ENCODE data around the gene RESP18.
"Not testable (repeated sequence)": the region's sequence is repeated elsewhere in the genome, so short reads cannot be mapped to it uniquely, and the experiment has no call there.

The RESP18 gene

DNA sequence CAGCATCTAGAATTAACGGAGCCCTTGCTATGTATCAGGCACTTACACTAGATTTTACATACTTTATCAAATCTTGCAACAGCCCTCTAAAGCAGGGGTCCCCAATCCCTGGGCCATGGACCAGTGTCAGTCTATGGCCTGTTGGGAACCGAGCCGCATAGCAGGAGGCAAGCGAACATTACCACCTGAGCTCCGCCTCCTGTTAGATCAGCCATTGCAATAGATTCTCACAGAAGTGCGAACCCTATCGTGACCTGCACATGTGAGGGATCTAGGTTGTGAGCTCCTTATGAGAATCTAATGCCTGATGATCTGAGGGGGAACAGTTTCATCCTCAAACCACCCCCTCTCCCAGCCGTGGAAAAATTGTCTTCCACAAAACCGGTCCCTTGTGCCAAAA, 39.9 kb downstream of the RESP18 start:
- DNase-seq: no peak

DNA sequence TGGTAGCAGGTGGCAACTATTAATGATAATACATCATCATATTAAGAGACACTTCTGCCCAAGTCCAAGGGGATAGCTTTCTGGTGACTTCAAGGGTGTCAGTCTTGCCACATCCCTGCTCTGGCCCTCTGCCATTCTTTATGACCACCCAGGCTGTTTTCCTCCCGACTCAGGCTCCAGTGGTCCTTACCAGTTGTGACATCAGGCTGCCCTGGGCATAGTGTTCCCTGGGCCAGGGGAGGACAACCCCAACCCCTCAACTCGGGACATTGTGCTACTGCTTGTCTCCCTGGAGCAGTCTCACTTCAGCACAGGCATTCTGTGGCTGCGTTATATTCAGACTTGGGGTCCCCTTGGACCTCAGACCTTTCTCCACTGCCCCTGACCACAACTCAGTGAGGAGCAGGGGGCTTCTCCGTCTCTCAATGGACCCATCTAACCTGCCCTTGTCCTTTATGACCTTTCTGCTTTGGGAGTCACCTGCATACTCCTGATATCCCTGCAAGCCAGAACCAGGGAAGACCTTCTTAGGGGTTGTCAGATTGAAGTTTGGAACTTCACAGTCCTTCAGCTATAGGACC, 40.5 kb downstream of the RESP18 start:
- DNase-seq: no peak

DNA sequence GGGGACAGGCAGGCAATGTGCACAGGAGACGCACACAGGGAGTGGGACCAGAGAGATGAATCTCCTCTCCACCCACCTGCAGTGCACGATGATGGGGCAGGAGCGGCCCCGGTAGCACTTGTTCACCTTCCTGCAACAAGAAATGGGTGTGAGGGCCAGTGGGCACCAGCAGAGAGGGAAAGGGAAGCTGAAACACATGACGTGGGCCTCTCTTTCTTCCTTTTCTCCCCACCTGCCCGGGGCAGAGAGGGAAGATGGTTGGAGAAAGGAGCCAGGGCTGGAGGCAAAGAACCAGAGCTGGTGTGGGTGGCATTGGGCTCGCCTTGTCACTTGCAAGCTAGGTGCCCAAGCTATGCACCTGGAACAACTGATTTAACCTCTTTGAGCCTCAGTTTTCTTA, 41.1 kb downstream of the RESP18 start:
- no peak for DNase-seq

DNA sequence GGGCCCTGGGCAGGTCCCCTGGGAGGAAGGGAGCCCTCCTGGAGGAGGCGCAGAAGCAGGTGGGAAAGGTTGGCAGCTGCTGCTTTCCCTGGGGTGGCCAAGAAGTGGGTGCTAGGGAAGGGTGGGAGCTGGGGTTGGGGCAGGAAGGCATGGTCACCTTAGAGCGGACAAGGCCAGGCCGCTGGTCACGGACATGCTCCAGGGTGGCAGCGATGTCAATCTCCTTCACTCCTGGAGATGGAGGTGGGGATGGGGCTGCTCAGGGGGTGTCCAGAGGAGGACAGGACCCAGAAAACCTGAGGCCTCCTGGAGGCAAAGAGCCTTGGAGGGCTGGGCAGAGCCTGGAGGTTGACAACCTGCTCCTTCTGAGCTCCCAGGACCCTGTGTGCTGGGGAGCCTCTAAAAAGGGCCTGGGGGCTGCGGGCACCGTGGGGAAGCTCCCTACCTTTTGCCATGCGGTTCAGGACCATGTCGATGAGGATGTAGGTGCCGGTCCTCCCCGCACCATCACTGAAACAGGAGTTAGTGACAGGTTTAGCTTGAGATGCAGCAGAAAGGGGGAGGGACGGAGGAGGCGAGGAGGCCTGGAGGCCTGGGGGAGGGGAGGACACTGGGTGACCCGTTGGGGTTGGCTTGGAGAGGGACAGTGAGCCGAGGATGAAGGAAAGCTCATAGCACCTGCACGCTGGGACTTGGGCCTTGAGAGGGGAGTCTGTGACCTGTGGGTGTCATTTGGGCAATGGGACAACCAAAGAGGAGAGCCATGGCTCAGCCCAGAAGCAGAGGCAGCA, 42.0 kb downstream of the RESP18 start:
- no peak for DNase-seq

DNA sequence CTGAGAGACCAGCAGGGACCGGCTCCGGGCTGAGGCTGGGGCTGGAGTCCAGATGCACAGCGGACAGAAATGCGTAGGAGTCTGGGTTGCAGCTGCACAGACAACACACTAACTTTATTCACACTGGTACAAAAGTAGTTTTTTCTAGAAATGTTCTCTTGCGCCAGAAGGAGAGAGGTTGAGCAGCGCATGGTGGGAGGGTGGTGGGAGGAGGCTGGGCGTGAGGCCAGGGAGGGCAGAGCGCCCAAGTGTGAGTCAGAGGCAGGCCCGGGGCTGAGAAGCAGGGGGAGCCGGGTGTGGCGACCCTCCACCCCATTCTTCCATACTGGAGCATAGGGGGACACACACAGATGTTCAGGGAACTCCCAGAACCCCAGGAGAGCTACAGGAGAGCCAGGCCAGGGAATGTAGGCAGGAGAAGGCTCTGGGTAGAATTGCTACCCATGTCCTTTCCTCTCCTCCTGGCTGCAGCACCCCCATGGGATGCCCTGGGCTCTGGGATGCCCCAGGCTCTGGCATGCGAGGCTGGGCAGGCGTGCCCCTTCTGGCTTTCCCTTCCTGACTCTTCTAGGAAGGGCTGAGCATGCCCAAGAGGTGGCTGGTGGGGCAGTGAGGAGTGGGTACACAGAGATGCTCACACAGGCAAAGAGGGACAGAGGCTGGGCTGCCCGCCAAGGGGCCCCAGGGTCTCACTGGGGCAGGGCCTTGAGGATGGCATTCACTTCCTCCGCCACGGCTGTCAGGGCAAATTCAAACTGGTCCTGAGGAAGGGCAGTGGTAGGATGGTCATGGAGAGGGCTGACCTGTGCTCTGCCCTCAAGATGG, 42.8 kb downstream of the RESP18 start:
- DNase-seq: peak in 53 of 56 donors; percentile 33 to 96 (median 82)

DNA sequence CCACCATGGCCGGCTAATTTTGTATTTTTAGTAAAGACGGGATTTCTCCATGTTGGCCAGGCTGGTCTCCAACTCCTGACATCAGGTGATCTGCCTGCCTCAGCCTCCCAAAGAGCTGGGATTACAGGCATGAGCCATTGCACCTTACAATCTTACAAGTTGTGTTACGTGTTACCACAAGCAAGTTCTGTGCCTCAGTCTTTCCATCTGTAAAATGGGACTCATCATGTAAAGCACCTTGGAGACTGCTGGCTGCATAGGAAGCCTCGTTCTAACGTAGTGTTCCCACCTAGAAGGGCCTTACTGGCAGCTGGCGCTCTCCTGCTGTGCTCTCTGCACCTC, 43.4 kb downstream of the RESP18 start:
- DNase-seq: no peak

DNA sequence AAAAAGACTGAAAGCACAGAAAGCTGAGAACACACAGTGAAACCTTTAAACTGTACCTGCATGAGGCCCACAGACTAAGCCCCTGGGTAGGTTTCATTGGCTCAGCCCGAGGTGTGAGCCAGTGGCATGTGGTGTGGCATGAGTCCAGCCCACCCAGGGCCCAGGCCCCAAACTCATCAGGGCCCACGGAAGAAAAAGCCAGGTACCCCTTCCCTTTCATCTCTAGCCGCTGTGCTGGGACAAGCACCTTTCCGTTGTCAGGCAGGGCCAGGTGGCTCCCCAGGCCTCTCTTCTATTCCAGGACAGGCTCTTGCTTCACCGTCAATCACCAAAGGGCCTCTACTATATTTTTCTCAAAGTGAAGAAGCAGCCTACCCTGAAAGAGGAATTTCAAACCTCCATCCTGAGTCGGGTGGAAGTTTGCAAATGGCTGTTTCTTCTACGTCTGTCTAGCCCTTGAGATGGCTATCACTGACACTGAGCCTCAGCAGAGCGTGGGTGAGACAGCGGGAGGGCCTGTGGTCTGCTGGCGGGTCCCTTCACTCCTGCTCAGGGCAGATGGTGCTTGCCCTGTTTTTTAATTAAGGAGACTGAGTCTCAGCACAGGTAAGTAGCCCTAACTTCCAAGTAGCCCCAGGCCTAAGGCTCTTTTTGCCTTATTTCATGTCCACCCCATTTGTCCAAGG, 44.8 kb downstream of the RESP18 start:
- DNase-seq: no peak

DNA sequence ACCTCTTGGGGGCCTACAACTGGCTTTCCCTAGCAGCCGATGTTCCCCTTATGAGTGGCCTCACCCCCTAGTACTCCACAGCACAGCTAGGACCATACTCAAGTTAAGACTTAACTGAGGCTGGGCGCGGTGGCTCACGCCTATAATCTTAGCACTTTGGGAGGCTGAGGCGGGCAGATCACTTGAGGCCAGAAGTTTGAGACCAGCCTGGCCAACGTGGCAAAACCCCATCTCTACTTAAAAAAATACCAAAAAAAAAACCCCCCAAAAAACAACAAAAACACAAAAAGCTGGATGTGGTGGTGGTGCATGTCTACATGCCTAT, 45.5 kb downstream of the RESP18 start:
- DNase-seq: not testable (repeated sequence)

DNA sequence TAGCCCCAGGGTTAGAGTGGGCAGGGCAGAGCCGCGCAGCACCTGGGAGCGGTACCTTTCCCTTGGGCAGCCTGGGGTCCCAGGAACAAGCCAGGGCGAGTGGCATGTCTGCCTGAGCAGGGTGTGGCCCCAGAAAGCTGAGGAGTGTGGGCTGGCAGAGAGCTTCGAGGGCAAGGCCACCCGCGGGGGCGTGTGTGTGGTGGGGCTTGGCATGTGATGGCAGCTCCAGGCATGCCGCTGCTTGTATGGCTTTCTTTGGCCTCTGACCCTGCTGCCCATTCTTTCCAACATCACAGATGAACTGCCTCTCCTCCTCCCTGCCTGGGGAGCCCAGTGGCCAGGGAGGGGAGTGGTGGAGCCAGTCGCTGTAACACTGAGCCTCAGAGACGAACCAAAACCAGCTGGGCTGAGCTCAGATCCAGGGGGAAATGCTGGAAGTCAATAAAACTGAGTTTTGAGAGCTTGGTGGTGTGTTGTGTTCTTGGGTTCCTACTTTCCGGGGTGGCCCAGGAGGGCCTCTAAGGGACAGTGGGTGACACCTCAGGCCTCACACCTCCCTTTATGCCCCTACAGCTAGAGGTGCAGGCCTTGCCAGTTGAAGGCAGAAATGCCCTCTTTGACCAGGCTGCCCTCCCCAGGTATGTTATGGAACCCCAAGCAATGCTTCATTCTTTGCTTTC, 46.0 kb downstream of the RESP18 start:
- DNase-seq: peak in 34 of 56 donors; percentile 11 to 72 (median 50)

DNA sequence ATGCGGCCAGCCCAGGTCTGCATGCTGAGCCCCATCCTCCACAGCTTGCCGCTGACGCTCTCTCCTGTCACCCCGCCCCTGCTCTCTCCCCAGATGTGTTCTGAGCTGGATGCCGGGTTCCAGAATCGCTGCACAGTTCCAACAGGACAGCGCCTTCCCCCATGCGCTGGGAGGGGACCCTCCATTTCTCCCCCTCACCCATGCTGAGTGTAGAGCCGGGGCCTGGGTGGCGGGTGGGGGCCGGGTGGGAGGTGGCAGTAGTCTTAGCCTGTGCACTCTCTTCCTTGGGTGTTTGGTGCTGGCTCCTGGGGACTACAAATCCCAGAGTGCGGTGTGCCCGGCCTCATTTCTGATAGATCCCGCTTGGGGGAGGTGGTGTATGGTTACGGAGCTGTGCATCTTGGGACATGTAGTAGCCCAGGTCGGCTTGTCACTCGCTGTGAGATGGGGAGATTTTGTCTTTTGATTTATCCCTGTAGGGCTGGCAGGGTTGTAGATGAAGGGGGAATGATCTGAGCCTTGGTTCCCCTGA, 46.6 kb downstream of the RESP18 start:
- peak in 43 of 56 donors; percentile 25 to 85 (median 63) for DNase-seq

DNA sequence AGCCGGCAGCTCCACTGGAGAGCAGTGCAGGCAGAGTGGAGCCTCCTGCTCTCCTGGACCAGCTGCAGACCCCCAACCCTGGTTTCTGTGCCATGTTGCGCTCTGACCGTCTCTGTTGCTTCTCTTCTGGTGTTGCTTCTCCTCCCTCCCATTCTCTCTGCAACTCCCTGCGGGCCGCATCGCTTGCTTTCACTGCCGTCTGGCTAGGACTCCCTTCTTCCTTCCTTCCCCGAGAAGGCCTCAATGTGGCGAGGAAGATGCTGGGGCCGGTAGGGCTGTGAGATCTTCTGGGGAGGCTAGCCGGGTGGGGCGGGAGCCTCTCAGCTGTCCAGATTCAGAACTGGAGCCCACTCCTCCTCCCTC, 47.2 kb downstream of the RESP18 start:
- no peak for DNase-seq

DNA sequence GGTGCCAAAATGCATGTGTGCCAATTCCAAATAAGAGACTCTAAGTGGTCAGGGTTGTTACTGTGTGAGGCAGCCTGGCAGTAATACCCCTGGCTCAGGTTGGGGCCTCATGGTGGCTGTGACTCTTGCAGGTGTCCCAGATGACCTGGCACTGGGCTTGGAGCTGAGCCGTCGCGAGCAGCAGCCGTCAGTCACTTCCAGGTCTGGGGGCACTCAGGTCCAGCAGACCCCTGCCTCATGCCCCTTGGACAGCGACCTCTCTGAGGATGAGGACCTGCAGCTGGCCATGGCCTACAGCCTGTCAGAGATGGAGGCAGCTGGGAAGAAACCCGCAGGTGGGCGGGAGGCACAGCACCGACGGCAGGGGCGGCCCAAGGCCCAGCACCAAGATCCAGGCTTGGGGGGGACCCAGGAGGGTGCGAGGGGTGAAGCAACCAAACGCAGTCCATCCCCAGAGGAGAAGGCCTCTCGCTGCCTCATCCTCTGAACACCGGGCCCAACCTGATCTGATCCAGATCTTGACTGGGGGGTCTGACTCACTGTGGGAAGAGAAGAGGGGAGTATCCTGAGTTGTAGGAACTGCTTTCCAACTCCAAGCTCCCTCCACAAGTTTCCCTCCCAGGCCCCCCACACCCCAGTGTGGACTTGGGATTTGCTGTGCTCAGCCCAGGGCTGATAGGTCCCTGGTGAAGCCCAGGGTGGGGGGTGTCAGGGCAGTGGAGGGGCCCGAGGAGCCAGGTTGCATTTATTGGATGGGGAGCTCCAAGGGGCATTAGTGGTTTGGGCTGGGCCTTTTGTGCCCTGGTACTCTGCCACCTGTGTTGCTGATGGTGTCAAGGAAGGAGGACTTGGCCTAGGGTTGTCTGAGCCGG, 47.8 kb downstream of the RESP18 start:
- no peak for DNase-seq

DNA sequence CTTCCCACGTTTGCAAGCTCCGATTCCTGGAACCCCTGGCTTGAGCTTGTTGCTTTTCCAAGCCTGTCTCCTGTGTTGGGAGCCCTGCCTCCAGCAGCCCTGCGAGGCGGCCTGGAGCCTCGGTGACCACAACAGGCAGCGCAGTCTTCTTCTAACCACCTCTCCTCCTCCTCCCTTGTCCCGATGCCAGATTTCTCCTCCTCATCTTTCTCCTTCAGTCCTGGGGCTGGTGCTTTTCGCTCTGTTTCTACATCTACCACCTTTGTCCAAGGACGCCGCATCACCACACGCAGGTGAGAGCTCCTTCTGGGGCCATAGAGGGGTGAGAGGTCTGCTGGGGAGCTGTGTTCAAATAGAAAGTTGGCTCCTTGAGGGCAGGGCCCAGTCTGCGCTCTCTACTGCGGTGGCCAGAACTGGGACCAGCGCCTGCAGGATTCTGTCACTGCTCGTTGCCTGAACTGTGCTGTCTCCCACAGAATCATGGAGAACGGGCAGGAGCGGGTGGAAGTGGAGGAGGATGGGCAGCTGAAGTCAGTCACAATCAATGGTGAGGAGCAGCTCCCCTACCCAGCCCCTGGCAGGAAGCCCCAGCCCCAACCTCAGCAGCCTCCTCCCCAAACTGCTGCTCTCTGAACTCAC, 49.5 kb downstream of the RESP18 start:
- peak in 5 of 56 donors; percentile 14 to 51 (median 36) for DNase-seq

DNA sequence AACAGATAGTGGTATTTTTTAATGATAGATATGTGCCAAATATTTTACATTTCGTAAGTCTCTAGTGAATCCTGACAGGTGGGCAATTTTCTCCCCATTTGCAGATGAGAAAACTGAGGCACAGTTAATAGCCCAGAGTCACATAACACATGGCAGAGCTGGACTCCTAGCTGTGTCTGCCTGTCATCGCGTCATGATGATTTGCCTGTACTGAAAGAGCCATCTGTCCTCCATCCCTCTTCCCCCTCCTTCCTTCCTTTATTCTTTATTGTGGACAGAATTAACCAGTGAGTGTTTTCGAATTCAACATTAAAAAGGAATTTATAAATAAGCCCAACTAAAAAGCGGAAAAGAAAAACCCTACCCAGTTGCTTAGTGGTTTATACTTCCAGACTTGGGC, 50.2 kb downstream of the RESP18 start:
- DNase-seq: peak in 27 of 56 donors; percentile 4 to 80 (median 50)

DNA sequence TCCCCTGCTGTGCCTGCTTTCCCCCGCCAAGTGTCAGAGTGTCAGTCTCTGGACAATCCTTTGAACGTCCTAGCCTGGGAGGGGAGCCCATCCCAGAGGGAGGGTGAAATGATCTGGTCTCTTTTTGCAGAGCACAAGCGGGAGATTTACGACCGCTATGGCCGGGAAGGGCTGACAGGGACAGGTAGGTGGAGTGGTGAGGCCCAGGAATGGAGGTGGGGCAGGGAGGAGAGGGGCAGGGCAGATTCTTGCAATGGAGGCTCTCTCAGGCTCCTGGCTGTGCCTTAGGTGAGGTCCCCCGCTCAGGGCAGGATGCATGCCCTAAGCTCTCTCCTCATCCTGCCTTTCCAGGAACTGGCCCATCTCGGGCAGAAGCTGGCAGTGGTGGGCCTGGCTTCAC, 51.0 kb downstream of the RESP18 start:
- DNase-seq: peak in 2 of 56 donors; percentile 23 to 50

DNA sequence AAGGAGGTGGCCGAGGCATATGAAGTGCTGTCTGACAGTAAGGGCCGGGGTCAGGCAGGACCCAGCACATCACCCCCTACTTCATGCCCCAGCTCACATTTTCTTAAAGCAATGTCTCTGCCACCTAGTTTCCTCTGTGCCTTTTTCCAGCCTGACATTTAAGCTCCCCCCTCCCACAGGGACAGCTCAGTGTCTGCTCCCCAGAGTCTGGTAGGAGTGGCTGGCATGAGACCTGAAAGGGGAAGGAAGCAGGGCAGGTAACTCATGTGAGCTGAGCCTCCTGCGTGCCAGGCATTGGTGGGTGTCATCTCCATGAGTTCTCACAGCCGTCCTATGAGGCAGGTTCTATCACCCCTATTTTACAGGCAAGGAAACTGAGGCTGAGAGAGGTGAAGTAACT, 51.9 kb downstream of the RESP18 start:
- peak in 4 of 56 donors; percentile 8 to 23 (median 14) for DNase-seq

DNA sequence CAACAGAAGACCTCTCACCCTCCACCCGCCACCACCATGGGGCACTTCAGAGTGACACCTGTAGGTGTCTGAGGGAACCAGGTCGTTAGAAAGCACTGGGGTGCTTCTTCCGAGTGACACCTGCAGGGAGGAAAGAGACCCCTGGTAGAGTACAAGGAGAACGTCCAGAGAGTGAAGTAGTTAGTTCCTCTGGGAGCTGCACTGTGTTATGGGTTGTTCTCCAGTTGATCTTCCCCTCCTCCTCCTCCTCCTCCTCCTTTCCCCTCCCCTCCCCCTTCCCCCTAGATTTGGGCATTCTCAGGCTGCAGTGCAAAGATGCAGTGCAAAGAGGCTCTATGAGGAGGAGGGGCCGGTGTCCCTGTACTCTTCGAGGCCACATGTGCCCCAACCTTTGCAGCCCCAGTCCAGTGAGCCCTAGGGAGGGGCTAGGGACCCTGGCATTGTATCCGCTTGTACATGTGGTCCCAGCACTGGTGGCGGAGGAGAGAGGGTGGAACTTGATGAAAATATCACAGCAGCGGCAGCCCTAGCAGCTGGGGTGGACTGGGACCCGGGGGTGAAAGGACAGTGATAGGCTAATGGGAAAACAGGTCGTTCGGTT, 52.5 kb downstream of the RESP18 start:
- DNase-seq: peak in 1 of 56 donors; percentile 59

DNA sequence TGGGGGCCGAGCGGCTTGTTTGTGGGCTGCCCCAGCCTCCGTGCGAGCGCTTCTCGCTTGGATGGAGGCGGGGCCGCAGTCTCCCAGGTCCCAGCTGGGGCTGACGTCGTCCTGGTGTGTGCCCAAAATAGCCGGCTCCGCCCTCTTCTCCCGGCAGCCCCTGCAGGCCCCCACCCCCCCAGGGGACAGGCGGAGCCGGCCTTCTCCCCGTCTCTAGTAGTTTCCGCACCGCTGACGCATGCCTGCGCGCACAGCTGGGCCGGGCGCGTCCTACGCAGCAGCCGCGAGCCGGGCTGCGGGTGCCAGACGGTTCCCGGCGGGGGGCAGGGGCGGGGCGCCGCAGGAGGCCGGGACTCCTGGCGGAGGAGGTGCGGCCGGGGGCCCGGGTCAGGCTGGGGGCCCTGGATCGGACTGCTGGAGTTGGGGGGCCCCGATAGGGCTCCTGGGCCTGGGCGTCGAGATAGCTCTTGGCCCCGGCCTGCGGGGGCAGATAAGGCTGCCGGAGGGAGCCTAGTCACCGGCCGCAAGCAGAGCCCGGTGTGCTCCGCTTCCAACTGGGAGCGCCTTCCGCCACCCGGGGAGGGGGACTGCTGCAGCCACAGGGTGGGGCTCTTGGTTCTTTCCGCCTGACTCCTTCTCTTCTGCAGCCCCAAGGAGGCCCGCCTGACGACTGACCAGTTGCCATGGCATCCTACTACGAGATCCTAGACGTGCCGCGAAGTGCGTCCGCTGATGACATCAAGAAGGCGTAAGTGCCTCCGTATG, 53.2 kb downstream of the RESP18 start, which contains the start of gene DNAJB2:
Gene DNAJB2 (plus strand): TSS at position 216 of the 765 bp plus-strand sequence. CDS start 468 bp downstream, at position 684.
- peak; percentile 87 to 99 (median 98) for DNase-seq

All from nucleus accumbens (tissue), 56 donors.